Measurements from ENCODE around the gene AGBL1.

AGBL1 gene

DNA sequence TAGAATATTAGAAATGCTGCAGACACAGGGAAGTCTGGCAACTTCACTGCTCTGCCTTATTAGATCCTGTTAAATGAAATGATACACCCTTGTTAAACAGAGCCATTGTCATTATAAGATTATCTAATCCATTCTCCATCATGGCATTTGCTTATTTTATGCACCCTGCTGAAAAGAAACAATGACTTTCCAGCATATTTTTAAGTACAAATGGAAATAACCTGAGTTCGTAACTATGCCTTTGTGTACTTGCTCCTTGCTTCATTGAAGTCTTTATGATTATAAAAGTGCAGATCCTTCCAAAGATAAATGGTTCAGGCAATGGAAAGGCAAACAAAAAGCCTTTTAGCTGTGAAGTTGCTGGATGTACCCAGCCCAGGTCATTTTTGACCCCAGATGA is 195.7 kb downstream of the AGBL1 start:
- H3K4me3 ChIP-seq (ENCODE audit: low read depth in 1 of 2, low read length in 1 of 2), result no peak overlapping the region

DNA sequence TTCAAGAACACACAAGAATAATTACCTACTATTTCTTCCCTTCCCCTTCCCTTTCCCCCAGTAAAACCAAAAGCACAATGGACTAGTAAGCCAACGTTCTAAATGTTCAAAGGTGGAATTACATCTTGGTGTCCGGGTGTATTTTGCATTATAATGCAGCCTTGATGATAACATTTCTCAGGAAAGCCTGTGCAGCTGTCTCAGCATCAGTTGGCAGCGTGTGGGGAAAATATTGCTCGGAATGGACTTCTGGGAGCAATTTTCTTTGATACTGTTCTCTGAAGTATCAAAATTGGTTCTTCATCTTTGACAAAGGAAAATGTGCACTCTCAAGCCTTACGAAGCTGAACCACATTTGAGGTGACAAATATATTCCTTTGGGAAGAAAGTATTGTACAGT is 198.9 kb downstream of the AGBL1 start:
- H3K27me3 ChIP-seq, result no peaks in the 10 kb centered on the region
- no peaks in the 10 kb centered on the region for H3K4me1 ChIP-seq (ENCODE audit: control insufficient read depth in 1 of 2, insufficient read depth in 1 of 2, low read depth in 1 of 2, low read length in 1 of 2)
- no peak overlapping the region for H3K27ac ChIP-seq
- H3K36me3 ChIP-seq, result no peaks in the 10 kb centered on the region
- TF ChIP-seq, protein P1, sequence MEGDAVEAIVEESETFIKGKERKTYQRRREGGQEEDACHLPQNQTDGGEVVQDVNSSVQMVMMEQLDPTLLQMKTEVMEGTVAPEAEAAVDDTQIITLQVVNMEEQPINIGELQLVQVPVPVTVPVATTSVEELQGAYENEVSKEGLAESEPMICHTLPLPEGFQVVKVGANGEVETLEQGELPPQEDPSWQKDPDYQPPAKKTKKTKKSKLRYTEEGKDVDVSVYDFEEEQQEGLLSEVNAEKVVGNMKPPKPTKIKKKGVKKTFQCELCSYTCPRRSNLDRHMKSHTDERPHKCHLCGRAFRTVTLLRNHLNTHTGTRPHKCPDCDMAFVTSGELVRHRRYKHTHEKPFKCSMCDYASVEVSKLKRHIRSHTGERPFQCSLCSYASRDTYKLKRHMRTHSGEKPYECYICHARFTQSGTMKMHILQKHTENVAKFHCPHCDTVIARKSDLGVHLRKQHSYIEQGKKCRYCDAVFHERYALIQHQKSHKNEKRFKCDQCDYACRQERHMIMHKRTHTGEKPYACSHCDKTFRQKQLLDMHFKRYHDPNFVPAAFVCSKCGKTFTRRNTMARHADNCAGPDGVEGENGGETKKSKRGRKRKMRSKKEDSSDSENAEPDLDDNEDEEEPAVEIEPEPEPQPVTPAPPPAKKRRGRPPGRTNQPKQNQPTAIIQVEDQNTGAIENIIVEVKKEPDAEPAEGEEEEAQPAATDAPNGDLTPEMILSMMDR (IDR thresholded peaks at IDR 0.05), result no peak
- no peaks in the 10 kb centered on the region for H3K9me3 ChIP-seq
- no peak overlapping the region for H3K4me3 ChIP-seq (ENCODE audit: low read depth in 1 of 2, low read length in 1 of 2)

More for the DNA sequence above, 195.7 kb downstream of the AGBL1 start:
- TF ChIP-seq, protein P1 (IDR thresholded peaks at IDR 0.05), result no peak
- no peaks in the 10 kb centered on the region for H3K36me3 ChIP-seq
- H3K9me3 ChIP-seq, result no peaks in the 10 kb centered on the region
- no peaks in the 10 kb centered on the region for H3K27me3 ChIP-seq
- H3K27ac ChIP-seq, result no peak overlapping the region
- H3K4me1 ChIP-seq (ENCODE audit: control insufficient read depth in 1 of 2, insufficient read depth in 1 of 2, low read depth in 1 of 2, low read length in 1 of 2), result no peaks in the 10 kb centered on the region

DNA sequence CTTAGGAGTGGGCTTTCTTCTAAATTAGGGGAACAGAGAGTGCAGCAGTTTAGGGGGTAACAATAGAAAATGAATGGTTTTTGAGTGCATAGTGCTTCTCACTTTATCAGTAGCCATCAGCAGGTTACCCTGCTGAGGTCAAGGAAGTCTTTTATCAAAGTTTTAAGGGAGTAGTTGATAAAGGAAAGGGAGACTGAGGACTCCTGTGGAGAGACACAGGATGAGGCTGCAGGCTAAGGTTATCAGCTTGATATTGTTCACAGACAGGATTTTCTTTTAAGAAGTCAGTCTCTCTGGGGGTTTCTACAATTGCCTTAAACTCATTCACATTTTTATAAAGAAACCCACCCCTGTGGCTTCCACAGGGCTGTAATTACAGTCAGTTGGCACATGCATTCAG is 205.0 kb downstream of the AGBL1 start:
- Histone ChIP-seq H3K27me3 (no peaks in the 10 kb centered on the region), H3K9me3 (no peaks in the 10 kb centered on the region), H3K36me3 (no peaks in the 10 kb centered on the region), H3K4me1 (ENCODE audit: control insufficient read depth in 1 of 2, insufficient read depth in 1 of 2, low read depth in 1 of 2, low read length in 1 of 2) (no peaks in the 10 kb centered on the region), H3K27ac (no peak overlapping the region), H3K4me3 (ENCODE audit: low read depth in 1 of 2, low read length in 1 of 2) (no peak overlapping the region)
- TF ChIP-seq, protein P1 (IDR thresholded peaks at IDR 0.05), result no peak

DNA sequence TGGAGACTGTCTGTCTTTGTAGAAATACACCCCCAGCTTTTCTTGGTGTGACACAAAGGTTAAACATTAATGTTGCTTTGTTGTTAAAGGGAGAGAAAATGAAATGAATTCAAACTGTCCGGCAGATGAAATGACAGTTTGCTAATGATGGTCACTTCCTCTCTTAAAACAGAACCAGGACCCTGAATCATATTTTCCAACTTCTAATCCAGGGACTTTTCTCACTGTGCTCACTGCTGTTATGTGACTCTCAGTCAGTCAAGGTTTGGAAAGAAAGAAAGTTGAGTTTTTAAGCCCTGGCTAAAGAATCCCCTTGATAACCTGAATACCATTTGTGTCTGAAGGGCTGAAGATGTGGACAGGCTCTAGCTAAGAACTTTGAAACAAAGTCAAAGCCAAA is 215.8 kb downstream of the AGBL1 start:
- H3K9me3 ChIP-seq, result no peaks in the 10 kb centered on the region
- H3K36me3 ChIP-seq, result no peaks in the 10 kb centered on the region
- H3K27me3 ChIP-seq, result no peaks in the 10 kb centered on the region
- H3K27ac ChIP-seq, result no peak overlapping the region
- no peaks in the 10 kb centered on the region for H3K4me1 ChIP-seq (ENCODE audit: control insufficient read depth in 1 of 2, insufficient read depth in 1 of 2, low read depth in 1 of 2, low read length in 1 of 2)
- H3K4me3 ChIP-seq (ENCODE audit: low read depth in 1 of 2, low read length in 1 of 2), result no peak overlapping the region
- TF ChIP-seq, protein P1 (IDR thresholded peaks at IDR 0.05), result no peak

DNA sequence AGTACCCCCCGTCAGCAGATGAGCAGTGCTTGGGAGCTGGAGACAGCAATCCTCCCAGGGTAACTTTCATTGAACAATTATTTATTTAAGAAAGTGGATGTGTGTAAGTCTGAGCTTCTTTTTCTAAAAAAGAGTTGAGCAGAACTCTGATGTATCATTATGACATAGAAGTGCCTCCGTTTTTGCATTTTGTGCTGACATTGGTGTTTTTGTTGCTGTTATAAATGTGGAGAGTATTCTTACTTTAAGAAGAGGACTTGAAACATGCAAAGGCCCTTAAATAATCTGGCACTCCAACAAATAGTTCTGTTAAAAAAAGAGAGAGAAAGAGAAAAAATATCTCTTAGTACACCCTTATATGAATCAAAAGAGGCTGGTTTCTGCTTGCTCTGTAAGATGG is 217.1 kb downstream of the AGBL1 start:
- Histone ChIP-seq H3K4me3 (ENCODE audit: low read depth in 1 of 2, low read length in 1 of 2) (no peak overlapping the region), H3K27me3 (no peaks in the 10 kb centered on the region), H3K27ac (no peak overlapping the region), H3K4me1 (ENCODE audit: control insufficient read depth in 1 of 2, insufficient read depth in 1 of 2, low read depth in 1 of 2, low read length in 1 of 2) (no peaks in the 10 kb centered on the region), H3K36me3 (no peaks in the 10 kb centered on the region), H3K9me3 (no peaks in the 10 kb centered on the region)
- TF ChIP-seq, protein P1 (IDR thresholded peaks at IDR 0.05), result no peak
